IMR-90 (cell line): Measurements from ENCODE around the gene FBXL7. TPM values are rescaled to one million over a fixed set of nuclear protein-coding genes. Genes with fewer than 3 reads are reported as not detected.

Experiments used
- ATAC-seq: fragments of 200-7000 bp; cut with Tn5 transposase; 2 replicates; pipeline ENCODE4 v1.9.1; 2020; ENCODE audit warnings: low read depth, mild to moderate bottlenecking, moderate library complexity
- BruUV-seq: library from RNA; stranded (reverse); fragments of 400-500 nt; replicated peaks from 2 replicates; lab custom pipeline; 2021; lab: Mats Ljungman, UMichigan
- CTCF ChIA-PET: fragments of 300-600 bp; formaldehyde crosslinking; extraction: SDS; loops from one replicate; lab custom pipeline; 2021; ENCODE audit warnings: antibody characterized with exemption; lab: Yijun Ruan, JAX
- POLR2A ChIA-PET: fragments of 300-600 bp; sonication (Branson Sonifier 250); formaldehyde crosslinking; loops from one replicate; lab custom pipeline; 2022; ENCODE audit warnings: antibody characterized with exemption; ENCODE audit not compliant: unreplicated experiment; lab: Charles Lee
- DNase-seq: peaks from one replicate; pipeline ENCODE4 v3.0.0; 2013
- H2AFZ ChIP-seq: replicated peaks from 2 replicates; pipeline ENCODE3; 2013; ENCODE audit warnings: low read length, mild to moderate bottlenecking; ENCODE audit not compliant: poor library complexity
- H2AK5ac ChIP-seq: 2 replicates; pipeline ENCODE4 v1.6.1; 2013; ENCODE audit warnings: low read depth, low read length, inconsistent platforms
- H2AK9ac ChIP-seq: replicated peaks from 2 replicates; pipeline ENCODE3; 2013; ENCODE audit warnings: mild to moderate bottlenecking, low read depth, low read length, moderate library complexity; ENCODE audit not compliant: poor library complexity
- H2BK120ac ChIP-seq: 2 replicates; pipeline ENCODE4 v1.6.1; 2013; ENCODE audit warnings: low read depth, low read length, inconsistent platforms
- H2BK15ac ChIP-seq: 3 replicates; pipeline ENCODE4 v1.6.1; 2013; ENCODE audit warnings: low read depth, low read length, inconsistent platforms
- H2BK20ac ChIP-seq: 2 replicates; pipeline ENCODE4 v1.6.1; 2013; ENCODE audit warnings: low read depth, mild to moderate bottlenecking, inconsistent platforms, low read length, moderate library complexity
- H2BK5ac ChIP-seq: 2 replicates; pipeline ENCODE4 v1.6.1; 2013; ENCODE audit warnings: mild to moderate bottlenecking, low read depth, low read length, inconsistent platforms; ENCODE audit not compliant: poor library complexity, severe bottlenecking
- H3K14ac ChIP-seq: replicated peaks from 2 replicates; pipeline ENCODE4 v1.6.1; 2013; ENCODE audit warnings: low read depth, low read length, inconsistent platforms
- H3K18ac ChIP-seq: 2 replicates; pipeline ENCODE4 v1.6.1; 2013; ENCODE audit warnings: low read depth, low read length, control low read depth
- H3K23ac ChIP-seq: 2 replicates; pipeline ENCODE4 v1.6.1; 2013; ENCODE audit warnings: low read depth, low read length, inconsistent platforms
- H3K27ac ChIP-seq: 2 replicates; pipeline ENCODE4 v1.5.1; 2013; ENCODE audit warnings: mild to moderate bottlenecking, control low read depth, low read length; ENCODE audit not compliant: insufficient read depth
- H3K27me3 ChIP-seq: 2 replicates; pipeline ENCODE4 v1.6.1; 2013; ENCODE audit warnings: low read length; ENCODE audit not compliant: control insufficient read depth, insufficient read depth
- H3K36me3 ChIP-seq: 2 replicates; pipeline ENCODE4 v1.6.1; 2013; ENCODE audit warnings: low read length, mixed read lengths; ENCODE audit not compliant: control insufficient read depth, insufficient read depth
- H3K4ac ChIP-seq: 2 replicates; pipeline ENCODE4 v1.6.1; 2013; ENCODE audit warnings: low read depth, low read length, inconsistent platforms
- H3K4me1 ChIP-seq: 2 replicates; pipeline ENCODE4 v1.6.1; 2013; ENCODE audit warnings: low read length, mixed read lengths; ENCODE audit not compliant: control insufficient read depth, insufficient read depth
- H3K4me2 ChIP-seq: 2 replicates; pipeline ENCODE4 v1.6.1; 2013; ENCODE audit warnings: low read depth, mild to moderate bottlenecking, control low read depth, low read length, moderate library complexity
- H3K4me3 ChIP-seq: 2 replicates; pipeline ENCODE4 v1.5.1; 2013; ENCODE audit warnings: low read depth, mild to moderate bottlenecking, control low read depth, low read length, moderate library complexity; ENCODE audit not compliant: insufficient read depth
- H3K56ac ChIP-seq: 2 replicates; pipeline ENCODE4 v1.6.1; 2013; ENCODE audit warnings: low read length, inconsistent platforms; ENCODE audit not compliant: insufficient read depth; ENCODE audit errors: extremely low read depth
- H3K79me1 ChIP-seq, 2 experiments: 2 replicates each; pipeline ENCODE4 v1.6.1; 2013; ENCODE audit warnings: low read length in 2 of 2, inconsistent platforms in 1 of 2, low read depth in 1 of 2
- H3K9ac ChIP-seq: 2 replicates; pipeline ENCODE4 v1.6.1; 2013; ENCODE audit warnings: low read depth, low read length, control low read depth
- H3K9me1 ChIP-seq: 2 replicates; pipeline ENCODE4 v1.6.1; 2013; ENCODE audit warnings: low read length, inconsistent platforms; ENCODE audit not compliant: insufficient read depth
- H3K9me3 ChIP-seq: 2 replicates; pipeline ENCODE4 v1.6.1; 2013; ENCODE audit warnings: low read length; ENCODE audit not compliant: control insufficient read depth, insufficient read depth
- H4K20me1 ChIP-seq: 2 replicates; pipeline ENCODE4 v1.6.1; 2013; ENCODE audit warnings: low read length, inconsistent platforms; ENCODE audit not compliant: insufficient read depth
- H4K5ac ChIP-seq: 2 replicates; pipeline ENCODE4 v1.6.1; 2013; ENCODE audit warnings: mild to moderate bottlenecking, low read depth, low read length, control low read depth
- H4K8ac ChIP-seq, 2 experiments: 2 replicates each; pipeline ENCODE4 v1.6.1; 2013; ENCODE audit warnings: low read depth in 2 of 2, low read length in 2 of 2, control low read depth in 1 of 2, inconsistent platforms in 1 of 2
- H4K91ac ChIP-seq: 2 replicates; pipeline ENCODE4 v1.6.1; 2013; ENCODE audit warnings: low read depth, low read length, inconsistent platforms; ENCODE audit not compliant: insufficient read depth
- CHD1 ChIP-seq: IDR thresholded peaks from 2 replicates; pipeline ENCODE4 v1.6.1; 2012; ENCODE audit warnings: low read depth, low read length, improper control_type of control experiment
- WGBS, 2 experiments: methylation state at CpG; one replicate each; pipeline versions ENCODE4 v1.1.5 to v1.1.7; 2013; ENCODE audit warnings: missing lambda C conversion rate in 2 of 2; ENCODE audit not compliant: insufficient read length in 1 of 2; ENCODE audit errors: extremely low coverage in 2 of 2; 5-methylcytosine and 5-hydroxymethylcytosine counted together
- dilution Hi-C: fragments of 300-500 bp; cut with HindIII; formaldehyde crosslinking; loops from one replicate; pipeline ENCODE4 v1.14.3; 2018; ENCODE audit warnings: low sequenced_read_pairs; ENCODE audit not compliant: unreplicated experiment
- in situ Hi-C: fragments of 300-500 bp; cut with MboI; formaldehyde crosslinking; loops from 3 replicates; pipeline ENCODE4 v1.14.3; 2019; ENCODE audit warnings: low sequenced_read_pairs, inconsistent platforms, mixed read lengths
- intact Hi-C: fragments of 100-400 bp; cut with micrococcal nuclease; formaldehyde crosslinking; loops from 2 replicates; pipeline ENCODE4 v1.10.0; 2022
- polyA plus RNA-seq, 3 experiments: library from polyadenylated mRNA; depleted of rRNA; stranded (reverse); fragments of >200 nt; gene quantifications; 2 replicates each; pipeline ENCODE4 v1.2.3, GENCODE V29; 2012; ENCODE audit warnings: low replicate concordance in 1 of 3
- total RNA-seq: library from RNA; depleted of rRNA; stranded (reverse); fragments of >200 nt; gene quantifications from 2 replicates; pipeline ENCODE4 v1.2.3, GENCODE V29; 2012
- TF ChIP-seq, protein P1 (sequence below): fragments of 150-350 bp; IDR thresholded peaks from 2 replicates; pipeline ENCODE4 v1.6.1; 2016; ENCODE audit warnings: low read depth, mild to moderate bottlenecking, low read length, moderate library complexity, borderline replicate concordance

Gene FBXL7
- total and polyA plus RNA-seq, 2 of the 4 experiments (the other 2 are of a cell fraction), result 4.1 to 10.2 TPM

DNA sequence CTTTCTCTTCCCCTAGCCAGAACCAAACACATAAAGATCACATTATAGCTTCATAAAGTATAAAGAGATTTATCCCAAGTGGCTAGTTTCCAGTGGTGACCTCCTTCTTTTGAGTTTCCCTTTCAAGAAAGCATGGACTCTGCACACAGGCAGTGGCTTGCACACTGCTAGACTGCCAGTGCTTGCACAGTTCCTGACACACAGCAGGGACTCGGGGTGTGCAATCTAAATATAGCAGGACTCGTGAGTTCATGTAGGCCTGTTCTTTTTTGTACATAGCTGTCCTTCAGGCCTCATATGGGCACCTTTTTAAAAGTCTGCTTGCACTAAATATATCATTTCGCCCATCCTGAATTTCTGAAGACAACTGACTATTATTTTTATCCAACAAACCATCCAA is 308.6 kb downstream of the FBXL7 start:
- Histone ChIP-seq H4K5ac (no peak overlapping the region), H2BK5ac (no peak overlapping the region), H3K27ac (no peak overlapping the region), H3K4me1 (peaks cover 3% of the 10 kb centered on the region; the same call in 1 of the 2 replicates), H3K4me3 (no peak overlapping the region), H2AFZ (no peak overlapping the region), H3K56ac (no peak overlapping the region), H3K9me3 (peaks cover 5% of the 10 kb centered on the region; the same call in 1 of the 2 replicates), H2BK15ac (no peak overlapping the region), H3K36me3 (no peaks in the 10 kb centered on the region), H4K8ac (no peak overlapping the region), H2AK9ac (no peak overlapping the region), H3K9ac (no peak overlapping the region), H3K18ac (no peak overlapping the region), H4K20me1 (no peaks in the 10 kb centered on the region), H2BK120ac (no peak overlapping the region), H2BK20ac (no peak overlapping the region), H3K27me3 (no peaks in the 10 kb centered on the region), H3K9me1 (no peaks in the 10 kb centered on the region; the same call in none of the 2 replicates), H3K23ac (no peak overlapping the region), H4K91ac (no peak overlapping the region), H3K14ac (no peak overlapping the region), H3K79me1 (peaks cover 0 to 7% of the 10 kb centered on the region in 2 experiments; a peak in 3 of 4 replicates), H2AK5ac (no peak overlapping the region), H3K4me2 (no peak overlapping the region), H3K4ac (no peak overlapping the region)
- ChIA-PET POLR2A (no interaction called here), CTCF (interaction anchor here (0.6 to 0.8 kb wide), 2 partner anchors 13 to 14 kb away, joined by 4 to 5 read pairs; no protein-coding TSS in a partner anchor)
- intact Hi-C loops (loop anchor here (5.0 kb wide), 1 partner anchor 296 kb away; no protein-coding TSS in a partner anchor), dilution Hi-C loops (no loop called here), in situ Hi-C loops (no loop called here)
- TF ChIP-seq, protein P1, sequence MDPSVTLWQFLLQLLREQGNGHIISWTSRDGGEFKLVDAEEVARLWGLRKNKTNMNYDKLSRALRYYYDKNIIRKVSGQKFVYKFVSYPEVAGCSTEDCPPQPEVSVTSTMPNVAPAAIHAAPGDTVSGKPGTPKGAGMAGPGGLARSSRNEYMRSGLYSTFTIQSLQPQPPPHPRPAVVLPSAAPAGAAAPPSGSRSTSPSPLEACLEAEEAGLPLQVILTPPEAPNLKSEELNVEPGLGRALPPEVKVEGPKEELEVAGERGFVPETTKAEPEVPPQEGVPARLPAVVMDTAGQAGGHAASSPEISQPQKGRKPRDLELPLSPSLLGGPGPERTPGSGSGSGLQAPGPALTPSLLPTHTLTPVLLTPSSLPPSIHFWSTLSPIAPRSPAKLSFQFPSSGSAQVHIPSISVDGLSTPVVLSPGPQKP, result no peak
- no peak for TF ChIP-seq CHD1
- DNase-seq (no peak), ATAC-seq (no peak)
- 94% methylated on average over 2 of the region's 3 CpGs; no CpG with 5 or more reads in 1 of the 2 experiments for WGBS, 2 experiments
- BruUV-seq, result no TSS peak
